ENCODE measurements around the gene TTLL10.

DNA sequence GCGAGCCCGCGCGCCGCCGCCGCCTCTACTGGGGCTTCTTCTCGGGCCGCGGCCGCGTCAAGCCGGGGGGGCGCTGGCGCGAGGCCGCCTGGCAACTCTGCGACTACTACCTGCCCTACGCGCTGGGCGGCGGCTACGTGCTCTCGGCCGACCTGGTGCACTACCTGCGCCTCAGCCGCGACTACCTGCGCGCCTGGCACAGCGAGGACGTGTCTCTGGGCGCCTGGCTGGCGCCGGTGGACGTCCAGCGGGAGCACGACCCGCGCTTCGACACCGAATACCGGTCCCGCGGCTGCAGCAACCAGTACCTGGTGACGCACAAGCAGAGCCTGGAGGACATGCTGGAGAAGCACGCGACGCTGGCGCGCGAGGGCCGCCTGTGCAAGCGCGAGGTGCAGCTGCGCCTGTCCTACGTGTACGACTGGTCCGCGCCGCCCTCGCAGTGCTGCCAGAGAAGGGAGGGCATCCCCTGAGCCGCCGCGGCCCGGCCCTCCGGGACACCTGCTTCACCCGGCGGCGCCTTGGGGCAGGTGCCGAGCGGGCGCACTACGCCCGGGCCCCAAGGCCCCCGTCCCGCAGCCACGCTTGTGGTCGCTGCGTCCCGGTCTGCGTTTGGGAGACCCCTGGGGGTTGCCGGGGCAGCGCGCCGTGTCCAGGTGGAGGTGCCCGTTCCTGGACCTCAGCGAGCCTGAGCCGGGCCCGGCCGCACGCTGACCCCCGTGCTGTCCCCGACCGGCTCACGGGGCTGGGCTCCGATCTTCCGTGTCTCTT, 59.3 kb downstream of the TTLL10 start:
- TF ChIP-seq POLR2A (IDR thresholded peaks at IDR 0.05) (no peak), EP300 (IDR thresholded peaks at IDR 0.05) (no peak)

Measured in tibial nerve (tissue), 3 donors.